GM12875 (cell line): ENCODE measurements around the gene HGS.

Experiments used
- H3K4me3 ChIP-seq: one replicate; pipeline ENCODE4 v1.5.1; 2011; ENCODE audit warnings: low read depth, low read length, control low read depth
- TF ChIP-seq, protein P1 (sequence below): IDR thresholded peaks from 2 replicates; pipeline ENCODE4 v1.5.1; 2011; ENCODE audit warnings: low read depth, mild to moderate bottlenecking, control low read depth, inconsistent platforms, low read length, moderate library complexity, borderline replicate concordance; ENCODE audit not compliant: insufficient read depth

Gene HGS

DNA sequence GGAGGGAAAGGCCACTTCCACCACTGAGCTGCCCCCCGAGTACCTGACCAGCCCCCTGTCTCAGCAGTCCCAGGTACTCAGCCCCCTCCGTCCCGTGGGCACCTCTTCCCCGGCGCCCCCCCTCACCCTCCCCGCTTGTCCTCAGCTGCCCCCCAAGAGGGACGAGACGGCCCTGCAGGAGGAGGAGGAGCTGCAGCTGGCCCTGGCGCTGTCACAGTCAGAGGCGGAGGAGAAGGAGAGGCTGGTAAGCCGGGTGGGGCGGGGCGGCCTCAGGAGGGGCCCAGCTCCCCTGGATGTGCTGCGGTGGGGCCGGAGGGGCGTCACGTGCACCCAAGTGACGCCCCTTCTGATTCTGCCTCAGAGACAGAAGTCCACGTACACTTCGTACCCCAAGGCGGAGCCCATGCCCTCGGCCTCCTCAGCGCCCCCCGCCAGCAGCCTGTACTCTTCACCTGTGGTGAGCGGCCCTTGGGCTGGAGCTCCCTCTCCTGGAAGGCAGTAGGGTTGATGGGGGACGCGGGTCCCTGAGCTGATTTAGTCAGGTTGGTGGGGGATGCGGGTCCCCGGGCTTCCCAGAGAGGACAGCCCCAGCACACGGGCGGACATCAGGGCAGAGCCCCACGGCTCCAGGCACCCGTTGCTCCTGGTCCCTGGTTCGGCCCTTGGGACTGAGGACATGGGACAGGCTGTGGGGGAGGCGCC lies 9.8 kb downstream of the HGS start:
- TF ChIP-seq, protein P1, sequence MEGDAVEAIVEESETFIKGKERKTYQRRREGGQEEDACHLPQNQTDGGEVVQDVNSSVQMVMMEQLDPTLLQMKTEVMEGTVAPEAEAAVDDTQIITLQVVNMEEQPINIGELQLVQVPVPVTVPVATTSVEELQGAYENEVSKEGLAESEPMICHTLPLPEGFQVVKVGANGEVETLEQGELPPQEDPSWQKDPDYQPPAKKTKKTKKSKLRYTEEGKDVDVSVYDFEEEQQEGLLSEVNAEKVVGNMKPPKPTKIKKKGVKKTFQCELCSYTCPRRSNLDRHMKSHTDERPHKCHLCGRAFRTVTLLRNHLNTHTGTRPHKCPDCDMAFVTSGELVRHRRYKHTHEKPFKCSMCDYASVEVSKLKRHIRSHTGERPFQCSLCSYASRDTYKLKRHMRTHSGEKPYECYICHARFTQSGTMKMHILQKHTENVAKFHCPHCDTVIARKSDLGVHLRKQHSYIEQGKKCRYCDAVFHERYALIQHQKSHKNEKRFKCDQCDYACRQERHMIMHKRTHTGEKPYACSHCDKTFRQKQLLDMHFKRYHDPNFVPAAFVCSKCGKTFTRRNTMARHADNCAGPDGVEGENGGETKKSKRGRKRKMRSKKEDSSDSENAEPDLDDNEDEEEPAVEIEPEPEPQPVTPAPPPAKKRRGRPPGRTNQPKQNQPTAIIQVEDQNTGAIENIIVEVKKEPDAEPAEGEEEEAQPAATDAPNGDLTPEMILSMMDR, result no peak
- no peak overlapping the region for H3K4me3 ChIP-seq

DNA sequence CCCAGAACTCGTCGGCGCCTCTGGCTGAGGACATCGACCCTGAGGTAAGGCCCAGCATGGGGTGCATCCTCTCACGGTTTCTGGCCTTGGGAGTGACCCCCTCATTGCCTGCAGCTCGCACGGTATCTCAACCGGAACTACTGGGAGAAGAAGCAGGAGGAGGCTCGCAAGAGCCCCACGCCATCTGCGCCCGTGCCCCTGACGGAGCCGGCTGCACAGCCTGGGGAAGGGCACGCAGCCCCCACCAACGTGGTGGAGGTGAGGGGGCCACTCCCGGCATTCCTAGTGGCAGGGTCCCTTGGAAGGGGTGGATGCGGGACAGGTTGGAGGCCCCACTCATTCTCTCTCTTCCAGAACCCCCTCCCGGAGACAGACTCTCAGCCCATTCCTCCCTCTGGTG lies 11.0 kb downstream of the HGS start:
- TF ChIP-seq, protein P1, result no peak
- no peak overlapping the region for H3K4me3 ChIP-seq

GRCh38 chr17:81695211-81695610 lies 11.4 kb downstream of the HGS start:
- TF ChIP-seq, protein P1, result no peak
- no peak overlapping the region for H3K4me3 ChIP-seq

- TF ChIP-seq, protein P1, result no peak
- H3K4me3 ChIP-seq, result no peak overlapping the region
Observed at GRCh38 chr17:81695801-81696200, 12.0 kb downstream of the HGS start.

DNA sequence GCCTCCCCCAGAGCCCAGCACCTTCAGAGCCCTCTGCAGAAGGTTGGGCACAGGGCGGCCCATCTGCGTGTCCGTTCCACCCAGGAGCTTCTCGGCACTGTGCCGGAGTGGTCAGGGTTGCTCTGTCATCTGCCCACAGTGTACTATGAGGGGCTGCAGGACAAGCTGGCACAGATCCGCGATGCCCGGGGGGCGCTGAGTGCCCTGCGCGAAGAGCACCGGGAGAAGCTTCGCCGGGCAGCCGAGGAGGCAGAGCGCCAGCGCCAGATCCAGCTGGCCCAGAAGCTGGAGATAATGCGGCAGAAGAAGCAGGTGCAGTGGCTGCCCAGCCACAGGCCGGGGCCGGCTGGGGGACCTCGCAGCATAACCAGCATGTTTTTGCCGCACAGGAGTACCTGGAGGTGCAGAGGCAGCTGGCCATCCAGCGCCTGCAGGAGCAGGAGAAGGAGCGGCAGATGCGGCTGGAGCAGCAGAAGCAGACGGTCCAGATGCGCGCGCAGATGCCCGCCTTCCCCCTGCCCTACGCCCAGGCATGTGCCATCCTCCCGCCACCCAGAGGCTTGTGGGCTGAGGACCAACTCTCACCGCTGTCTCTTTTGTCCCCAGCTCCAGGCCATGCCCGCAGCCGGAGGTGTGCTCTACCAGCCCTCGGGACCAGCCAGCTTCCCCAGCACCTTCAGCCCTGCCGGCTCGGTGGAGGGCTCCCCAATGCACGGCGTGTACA lies 12.6 kb downstream of the HGS start:
- no peak overlapping the region for H3K4me3 ChIP-seq
- TF ChIP-seq, protein P1, result no peak

DNA sequence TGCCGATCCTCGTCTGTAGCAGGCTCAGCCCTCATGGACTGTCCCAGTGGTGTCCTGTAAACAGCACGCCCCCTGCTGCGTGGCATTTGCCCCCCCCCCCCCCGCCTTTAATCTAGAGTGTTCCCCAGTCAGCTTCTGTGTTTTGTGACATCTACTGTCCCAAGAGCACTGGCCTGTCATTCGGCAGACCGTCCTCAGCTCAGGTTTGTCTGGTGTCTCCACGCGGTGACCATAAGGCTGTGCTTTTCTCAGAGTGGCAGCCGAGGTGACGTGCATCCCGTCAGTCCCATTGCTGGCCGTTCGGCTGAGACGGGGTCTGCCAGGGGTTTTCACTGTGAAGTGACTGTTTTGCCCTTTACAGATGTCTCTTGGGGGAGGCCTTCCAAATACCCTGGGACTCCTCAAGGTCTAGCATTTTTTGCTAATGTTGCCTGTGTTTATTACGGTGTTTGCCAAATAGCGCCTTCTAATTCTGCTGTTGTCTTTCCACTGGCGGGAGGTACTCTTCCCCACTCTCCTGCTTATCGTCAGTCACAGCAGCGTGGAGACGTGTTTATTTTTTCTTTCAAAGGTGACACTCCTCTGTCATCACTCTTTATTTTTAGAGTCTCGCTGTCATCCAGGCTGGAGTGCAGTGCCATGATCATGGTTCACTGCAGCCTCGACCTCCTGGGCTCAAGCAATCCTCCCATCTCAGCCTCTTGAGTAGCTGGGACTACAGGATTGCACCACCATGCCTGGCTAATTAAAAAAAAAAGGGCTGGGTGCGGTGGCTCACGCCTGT lies 13.6 kb downstream of the HGS start:
- TF ChIP-seq, protein P1, result no peak
- H3K4me3 ChIP-seq, result no peak overlapping the region
